CD14-positive monocyte (primary cell): Measurements from ENCODE around the gene EVL. TPM values are rescaled to one million over a fixed set of nuclear protein-coding genes. Genes with fewer than 3 reads are reported as not detected.

Source experiments
- DNase-seq, 3 donors: peaks; one replicate each; pipeline ENCODE4 v3.0.0-alpha.2; 2011 to 2022
- H2AFZ ChIP-seq: 2 replicates; pipeline ENCODE4 v1.6.0; 2012; ENCODE audit warnings: mild to moderate bottlenecking, low read depth, low read length, inconsistent platforms; ENCODE audit not compliant: insufficient read depth, poor library complexity, severe bottlenecking
- H3K27ac ChIP-seq, 2 donors: 1 replicate in 1 of 2; 2 replicates in 1 of 2; pipeline ENCODE4 v1.5.1; 2012 to 2013; ENCODE audit warnings: low read length in 2 of 2, control low read depth in 1 of 2, inconsistent platforms in 1 of 2, low read depth in 1 of 2, mild to moderate bottlenecking in 1 of 2
- H3K27me3 ChIP-seq, 2 donors: one replicate each; pipeline versions ENCODE4 v1.6.0 to v1.6.1; 2011 to 2013; ENCODE audit warnings: low read length in 2 of 2; ENCODE audit not compliant: control insufficient read depth in 2 of 2, insufficient read depth in 2 of 2
- H3K36me3 ChIP-seq, 2 donors: replicated peaks in 1 of 2; 1 replicate in 1 of 2; 2 replicates in 1 of 2; pipeline versions ENCODE4 v1.5.1 to v1.6.1; 2012 to 2013; ENCODE audit warnings: low read length in 2 of 2, control low read depth in 1 of 2, inconsistent platforms in 1 of 2, mild to moderate bottlenecking in 1 of 2; ENCODE audit not compliant: insufficient read depth in 2 of 2, control insufficient read depth in 1 of 2
- H3K4me1 ChIP-seq, 2 donors: 1 replicate in 1 of 2; 2 replicates in 1 of 2; pipeline versions ENCODE4 v1.5.1 to v1.6.1; 2012 to 2013; ENCODE audit warnings: low read length in 2 of 2, control low read depth in 1 of 2, inconsistent platforms in 1 of 2, mild to moderate bottlenecking in 1 of 2, moderate library complexity in 1 of 2; ENCODE audit not compliant: insufficient read depth in 2 of 2, control insufficient read depth in 1 of 2
- H3K4me2 ChIP-seq: replicated peaks from 2 replicates; pipeline ENCODE3; 2012; ENCODE audit warnings: low read length, moderate library complexity, mild to moderate bottlenecking; ENCODE audit not compliant: poor library complexity, severe bottlenecking; ENCODE audit errors: extremely low read depth
- H3K4me3 ChIP-seq, 3 experiments: fragments of 200-600 bp in 1 of 3; sonication (generic) in 1 of 3; replicated peaks in 1 of 3; 1 replicate in 2 of 3; 2 replicates in 1 of 3; pipeline ENCODE4 v1.5.1; 2011 to 2013; ENCODE audit warnings: low read length in 3 of 3, mild to moderate bottlenecking in 3 of 3, control low read depth in 2 of 3, low read depth in 2 of 3, inconsistent platforms in 1 of 3, moderate library complexity in 1 of 3
- H3K79me2 ChIP-seq: 2 replicates; pipeline ENCODE4 v1.6.0; 2012; ENCODE audit warnings: mild to moderate bottlenecking, control low read depth, inconsistent platforms, low read length, moderate library complexity; ENCODE audit not compliant: insufficient read depth
- H3K9ac ChIP-seq: 2 replicates; pipeline ENCODE4 v1.6.0; 2017; ENCODE audit warnings: low read length, mild to moderate bottlenecking; ENCODE audit not compliant: insufficient read depth, poor library complexity, severe bottlenecking
- H3K9me3 ChIP-seq, 2 donors: replicated peaks in 1 of 2; 1 replicate in 1 of 2; 2 replicates in 1 of 2; pipeline versions ENCODE4 v1.5.1 to v1.6.1; 2012 to 2013; ENCODE audit warnings: low read length in 2 of 2, control low read depth in 1 of 2; ENCODE audit not compliant: control insufficient read depth in 1 of 2, insufficient read depth in 1 of 2
- H4K20me1 ChIP-seq: 2 replicates; pipeline ENCODE4 v1.6.0; 2012; ENCODE audit warnings: mild to moderate bottlenecking, low read length, control low read depth, moderate library complexity; ENCODE audit not compliant: insufficient read depth
- H3K27ac Mint-ChIP-seq, 7 donors: one replicate each; pipeline ENCODE4 v1.8.0; 2020; ENCODE audit warnings: mild to moderate bottlenecking in 7 of 7, mixed read lengths in 7 of 7, moderate library complexity in 6 of 7, inconsistent platforms in 2 of 7
- H3K27me3 Mint-ChIP-seq, 3 donors: one replicate each; pipeline ENCODE4 v1.8.0; 2021 to 2022; ENCODE audit warnings: low read depth in 3 of 3, mild to moderate bottlenecking in 3 of 3, mixed read lengths in 3 of 3, moderate library complexity in 3 of 3, inconsistent platforms in 1 of 3
- H3K36me3 Mint-ChIP-seq, 2 donors: one replicate each; pipeline ENCODE4 v1.8.0; 2020; ENCODE audit warnings: mixed read lengths in 2 of 2, inconsistent platforms in 1 of 2, mild to moderate bottlenecking in 1 of 2
- H3K4me1 Mint-ChIP-seq: one replicate; pipeline ENCODE4 v1.8.0; 2020; ENCODE audit warnings: mild to moderate bottlenecking, mixed read lengths
- H3K4me3 Mint-ChIP-seq, 2 donors: one replicate each; pipeline ENCODE4 v1.8.0; 2020; ENCODE audit warnings: mild to moderate bottlenecking in 2 of 2, mixed read lengths in 2 of 2, moderate library complexity in 1 of 2
- H3K9me3 Mint-ChIP-seq, 7 donors: one replicate each; pipeline ENCODE4 v1.8.0; 2020 to 2022; ENCODE audit warnings: mixed read lengths in 7 of 7, mild to moderate bottlenecking in 6 of 7, moderate library complexity in 6 of 7, inconsistent platforms in 2 of 7
- CTCF ChIP-seq: fragments of 200-600 bp; IDR thresholded peaks from one replicate; pipeline ENCODE4 v1.8.0; 2022; ENCODE audit warnings: antibody characterized with exemption, mild to moderate bottlenecking
- WGBS: methylation state at CpG from one replicate; pipeline ENCODE4 v1.1.5; 2013; ENCODE audit warnings: missing lambda C conversion rate; ENCODE audit not compliant: insufficient coverage; 5-methylcytosine and 5-hydroxymethylcytosine counted together
- intact Hi-C, 2 donors: fragments of 100-400 bp; cut with micrococcal nuclease; formaldehyde crosslinking; loops; one replicate each; pipeline versions ENCODE4 v1.15.0 to v1.15.1; 2023
- polyA plus RNA-seq, 3 donors: library from polyadenylated mRNA; depleted of rRNA in 1 of 3; unstranded in 2 of 3; stranded (reverse) in 1 of 3; fragments of 300-500 nt in 2 of 3; fragments of >200 nt in 1 of 3; fragmentation: Illumina TruSeq in 2 of 3; gene quantifications; 1 replicate in 2 of 3; 2 replicates in 1 of 3; pipeline ENCODE4 v1.2.3, GENCODE V29; 2012 to 2021

EVL gene
- polyA plus RNA-seq, 3 donors: 3.2 to 131 (median 6.7) TPM

- Mint-ChIP-seq H3K27ac (no peak overlapping the region), H3K4me1 (peaks cover 35% of the 10 kb centered on the region), H3K36me3 (peaks cover 20 to 25% of the 10 kb centered on the region in 2 donors), H3K9me3 (peaks cover 0 to under 1% (median 0%) of the 10 kb centered on the region in 7 donors), H3K27me3 (peaks cover 0 to 2% (median 0%) of the 10 kb centered on the region in 3 donors), H3K4me3 (no peak overlapping the region)
- no peak for DNase-seq
- intact Hi-C loops: no loop called here
- Histone ChIP-seq H3K9me3 (no peaks in the 10 kb centered on the region), H2AFZ (no peak overlapping the region), H3K79me2 (no peaks in the 10 kb centered on the region), H3K4me1 (peaks cover 12 to 14% of the 10 kb centered on the region in 2 donors), H3K9ac (no peak overlapping the region), H3K36me3 (peaks cover 22 to 24% of the 10 kb centered on the region in 2 donors), H3K27ac (no peak overlapping the region), H3K4me2 (no peak overlapping the region), H3K27me3 (no peaks in the 10 kb centered on the region), H3K4me3 (no peak overlapping the region), H4K20me1 (no peaks in the 10 kb centered on the region)
- TF ChIP-seq CTCF: no peak
- WGBS: 96% methylated on average over 18 of the region's 23 CpGs
Measured at GRCh38 chr14:100143934-100144333, 78.7 kb downstream of the EVL start.

GRCh38 chr14:100144645-100144995 lies 79.4 kb downstream of the EVL start:
- Histone ChIP-seq H3K79me2 (no peaks in the 10 kb centered on the region), H3K9ac (no peak overlapping the region), H3K27ac (no peak overlapping the region), H3K27me3 (no peaks in the 10 kb centered on the region), H2AFZ (no peak overlapping the region), H3K4me3 (no peak overlapping the region), H3K4me2 (no peak overlapping the region), H4K20me1 (no peaks in the 10 kb centered on the region), H3K9me3 (no peaks in the 10 kb centered on the region), H3K4me1 (peaks cover 12 to 14% of the 10 kb centered on the region in 2 donors), H3K36me3 (peaks cover 21 to 22% of the 10 kb centered on the region in 2 donors)
- DNase-seq: no peak
- H3K4me1 Mint-ChIP-seq: peaks cover 35% of the 10 kb centered on the region
- H3K4me3 Mint-ChIP-seq: no peak overlapping the region
- 84% methylated on average over 3 of the region's 4 CpGs for WGBS
- peaks cover 18 to 21% of the 10 kb centered on the region in 2 donors for H3K36me3 Mint-ChIP-seq
- H3K9me3 Mint-ChIP-seq: peaks cover 0 to 2% (median 0%) of the 10 kb centered on the region in 7 donors
- intact Hi-C loops: no loop called here
- H3K27ac Mint-ChIP-seq: peak overlapping the region in 1 of 7 donors; percentile 9
- H3K27me3 Mint-ChIP-seq: no peaks in the 10 kb centered on the region
- no peak for TF ChIP-seq CTCF
